NCI-H187 treated with DMSO at 0.1 percent for 48 hours (cell line): ENCODE measurements around the gene CLDN18.

Experiments
- DNase-seq: peaks from one replicate; lab custom pipeline; 2025; lab: John Stamatoyannopoulos, UW

Gene CLDN18

GRCh38 chr3:138063416-138063815 lies 53.5 kb downstream of the CLDN18 start:
- DNase-seq = no peak

GRCh38 chr3:138065949-138066348 lies 56.0 kb downstream of the CLDN18 start:
- no peak for DNase-seq

- DNase-seq = no peak
These were observed 56.4 kb downstream of the CLDN18 start for GRCh38 chr3:138066383-138066782.

- no peak for DNase-seq
These were observed 57.0 kb downstream of the CLDN18 start for GRCh38 chr3:138066972-138067371.

GRCh38 chr3:138068046-138068445 lies 58.1 kb downstream of the CLDN18 start:
- no peak for DNase-seq

GRCh38 chr3:138068579-138069174 lies 58.7 kb downstream of the CLDN18 start:
- peak; percentile 18 for DNase-seq

- DNase-seq = no peak
These were observed 60.0 kb downstream of the CLDN18 start for GRCh38 chr3:138070006-138070405.

- DNase-seq = no peak
These were observed 62.8 kb downstream of the CLDN18 start for GRCh38 chr3:138072796-138073195.

- DNase-seq = no peak
These were observed 68.1 kb downstream of the CLDN18 start for GRCh38 chr3:138078096-138078495.

GRCh38 chr3:138078901-138079344 lies 69.0 kb downstream of the CLDN18 start:
- DNase-seq = no peak

- no peak for DNase-seq
These were observed 69.9 kb downstream of the CLDN18 start for GRCh38 chr3:138079901-138080300.

- DNase-seq = no peak
These were observed 71.6 kb downstream of the CLDN18 start for GRCh38 chr3:138081371-138082084.

GRCh38 chr3:138082085-138082991 lies 72.4 kb downstream of the CLDN18 start:
- peak; percentile 11 for DNase-seq

GRCh38 chr3:138082992-138083386 lies 73.0 kb downstream of the CLDN18 start:
- DNase-seq = no peak
